GM12878 (cell line): ENCODE results near the gene PLXNC1.

ENCODE experiments used
- BRCA1 ChIP-seq: IDR thresholded peaks from 2 replicates; pipeline ENCODE4 v1.6.1; 2011; ENCODE audit warnings: low read depth, low read length, improper control_type of control experiment
- EZH2 ChIP-seq: IDR thresholded peaks from 2 replicates; pipeline ENCODE4 v1.6.1; 2012; ENCODE audit warnings: low read depth, mild to moderate bottlenecking, control low read depth, inconsistent platforms, low read length, borderline replicate concordance; ENCODE audit not compliant: control insufficient read depth
- NFYB ChIP-seq: IDR thresholded peaks from 2 replicates; pipeline ENCODE4 v1.6.1; 2011; ENCODE audit warnings: low read depth, mild to moderate bottlenecking, low read length, improper control_type of control experiment, moderate library complexity; ENCODE audit not compliant: insufficient read depth
- POLR2A ChIP-seq: IDR thresholded peaks from 2 replicates; pipeline ENCODE4 v1.6.1; 2011; ENCODE audit warnings: low read depth, mild to moderate bottlenecking, low read length
- SPI1 ChIP-seq: IDR thresholded peaks from 2 replicates; pipeline ENCODE4 v1.6.1; 2011; ENCODE audit warnings: low read depth, mild to moderate bottlenecking, low read length, moderate library complexity, borderline replicate concordance; ENCODE audit not compliant: insufficient read depth
- SUZ12 ChIP-seq: fragments of 200-600 bp; sonication (generic); IDR thresholded peaks from one replicate; pipeline ENCODE4 v1.6.1; 2018; ENCODE audit warnings: antibody characterized with exemption, mild to moderate bottlenecking; ENCODE audit not compliant: unreplicated experiment
- TF ChIP-seq, protein P1 (sequence below), 3 experiments: IDR thresholded peaks in 2 of 3; conservative IDR thresholded peaks in 1 of 3; 2 replicates each; pipeline ENCODE4 v1.5.1; 2011; ENCODE audit warnings: low read depth in 3 of 3, low read length in 3 of 3, mild to moderate bottlenecking in 3 of 3, control low read depth in 2 of 3, moderate library complexity in 2 of 3, inconsistent platforms in 1 of 3, mixed read lengths in 1 of 3; ENCODE audit not compliant: control insufficient read depth in 2 of 3, insufficient read depth in 1 of 3; ENCODE audit errors: extremely low read depth in 1 of 3

DNA sequence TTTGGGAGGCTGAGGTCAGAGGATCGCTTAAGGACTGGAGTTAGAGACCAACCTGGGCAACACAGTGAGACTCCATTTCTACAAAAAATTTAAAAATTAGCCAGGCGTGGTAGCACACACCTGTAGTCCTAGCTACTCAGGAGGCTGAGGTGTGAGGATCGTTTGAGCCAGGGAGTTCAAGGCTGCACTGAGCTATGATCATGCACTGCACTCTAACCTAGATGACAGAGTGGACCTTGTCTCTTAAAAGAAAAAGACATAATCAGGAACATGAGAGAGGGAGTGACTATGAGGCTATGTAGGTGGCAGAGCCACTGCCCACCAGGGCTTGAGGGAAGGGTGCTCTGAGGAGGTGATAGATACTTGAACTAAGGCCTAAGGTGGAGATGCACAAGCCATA is 49.2 kb upstream of the PLXNC1 start:
- TF ChIP-seq SUZ12 (no peak), NFYB (no peak), POLR2A (no peak), BRCA1 (no peak), SPI1 (no peak), EZH2 (no peak)
- TF ChIP-seq, protein P1, sequence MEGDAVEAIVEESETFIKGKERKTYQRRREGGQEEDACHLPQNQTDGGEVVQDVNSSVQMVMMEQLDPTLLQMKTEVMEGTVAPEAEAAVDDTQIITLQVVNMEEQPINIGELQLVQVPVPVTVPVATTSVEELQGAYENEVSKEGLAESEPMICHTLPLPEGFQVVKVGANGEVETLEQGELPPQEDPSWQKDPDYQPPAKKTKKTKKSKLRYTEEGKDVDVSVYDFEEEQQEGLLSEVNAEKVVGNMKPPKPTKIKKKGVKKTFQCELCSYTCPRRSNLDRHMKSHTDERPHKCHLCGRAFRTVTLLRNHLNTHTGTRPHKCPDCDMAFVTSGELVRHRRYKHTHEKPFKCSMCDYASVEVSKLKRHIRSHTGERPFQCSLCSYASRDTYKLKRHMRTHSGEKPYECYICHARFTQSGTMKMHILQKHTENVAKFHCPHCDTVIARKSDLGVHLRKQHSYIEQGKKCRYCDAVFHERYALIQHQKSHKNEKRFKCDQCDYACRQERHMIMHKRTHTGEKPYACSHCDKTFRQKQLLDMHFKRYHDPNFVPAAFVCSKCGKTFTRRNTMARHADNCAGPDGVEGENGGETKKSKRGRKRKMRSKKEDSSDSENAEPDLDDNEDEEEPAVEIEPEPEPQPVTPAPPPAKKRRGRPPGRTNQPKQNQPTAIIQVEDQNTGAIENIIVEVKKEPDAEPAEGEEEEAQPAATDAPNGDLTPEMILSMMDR (IDR thresholded peaks at IDR 0.05 in 2 of 3, conservative IDR thresholded peaks at IDR 0.05 in 1 of 3; ENCODE audit: control insufficient read depth in 2 of 3, extremely low read depth in 1 of 3, insufficient read depth in 1 of 3, low read depth in 3 of 3, low read length in 3 of 3): no peak
